ENCODE data around the gene RPS6KA1.

DNA sequence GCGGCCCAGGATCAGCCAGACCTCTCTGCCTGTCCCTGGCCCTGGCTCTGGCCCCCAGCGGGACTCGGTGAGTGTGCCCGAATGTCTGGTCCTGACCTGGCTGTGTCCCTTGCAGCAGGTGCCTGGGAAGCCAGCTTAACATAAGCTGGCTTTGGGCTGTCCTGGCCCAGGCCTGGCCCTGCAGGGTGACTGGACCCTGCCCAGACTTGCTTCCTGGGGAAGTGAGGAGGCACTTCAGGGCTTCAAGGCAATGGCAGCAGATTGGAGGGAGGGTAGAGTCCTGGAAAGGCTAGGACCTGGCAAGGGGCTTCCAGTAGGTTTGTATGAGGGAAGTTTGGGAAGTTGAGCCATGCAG, 16.4 kb downstream of the RPS6KA1 start:
- TF ChIP-seq, protein P1, sequence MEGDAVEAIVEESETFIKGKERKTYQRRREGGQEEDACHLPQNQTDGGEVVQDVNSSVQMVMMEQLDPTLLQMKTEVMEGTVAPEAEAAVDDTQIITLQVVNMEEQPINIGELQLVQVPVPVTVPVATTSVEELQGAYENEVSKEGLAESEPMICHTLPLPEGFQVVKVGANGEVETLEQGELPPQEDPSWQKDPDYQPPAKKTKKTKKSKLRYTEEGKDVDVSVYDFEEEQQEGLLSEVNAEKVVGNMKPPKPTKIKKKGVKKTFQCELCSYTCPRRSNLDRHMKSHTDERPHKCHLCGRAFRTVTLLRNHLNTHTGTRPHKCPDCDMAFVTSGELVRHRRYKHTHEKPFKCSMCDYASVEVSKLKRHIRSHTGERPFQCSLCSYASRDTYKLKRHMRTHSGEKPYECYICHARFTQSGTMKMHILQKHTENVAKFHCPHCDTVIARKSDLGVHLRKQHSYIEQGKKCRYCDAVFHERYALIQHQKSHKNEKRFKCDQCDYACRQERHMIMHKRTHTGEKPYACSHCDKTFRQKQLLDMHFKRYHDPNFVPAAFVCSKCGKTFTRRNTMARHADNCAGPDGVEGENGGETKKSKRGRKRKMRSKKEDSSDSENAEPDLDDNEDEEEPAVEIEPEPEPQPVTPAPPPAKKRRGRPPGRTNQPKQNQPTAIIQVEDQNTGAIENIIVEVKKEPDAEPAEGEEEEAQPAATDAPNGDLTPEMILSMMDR (conservative IDR thresholded peaks at IDR 0.05), result no peak
- no peak for TF ChIP-seq EZH2 (IDR thresholded peaks at IDR 0.05; ENCODE audit: low read depth)
